H1 (cell line): ENCODE data around the gene EVA1C. TPM values are rescaled to one million over a fixed set of nuclear protein-coding genes. Genes with fewer than 3 reads are reported as not detected.
A peak's percentile ranks its signal among the peaks of the same experiment; 100 is the strongest.

Experiments
- CTCF ChIA-PET: fragments of 300-600 bp; sonication (Branson Sonifier 250); formaldehyde crosslinking; loops from one replicate; lab custom pipeline; 2021; ENCODE audit not compliant: partially characterized antibody; lab: Charles Lee
- POLR2A ChIA-PET: fragments of 300-600 bp; sonication (Branson Sonifier 250); formaldehyde crosslinking; loops from one replicate; lab custom pipeline; 2021; ENCODE audit warnings: inconsistent platforms; ENCODE audit not compliant: partially characterized antibody; lab: Charles Lee
- DNase-seq, 2 experiments: peaks; one replicate each; pipeline versions ENCODE4 v3.0.0 to v3.0.0-alpha.2; 2010 to 2022; ENCODE audit warnings: low spot score in 2 of 2, low read depth in 1 of 2, mixed read lengths in 1 of 2
- FAIRE-seq: peaks from 2 replicates; lab custom pipeline; 2011; peaks lifted over from hg19 to GRCh38; lab: Jason Lieb, UNC
- H2AFZ ChIP-seq: 2 replicates; pipeline ENCODE4 v1.8.1; 2012; ENCODE audit warnings: low read length, inconsistent platforms
- H2AK5ac ChIP-seq: 2 replicates; pipeline ENCODE4 v1.6.1; 2013; ENCODE audit warnings: low read depth, low read length
- H2BK120ac ChIP-seq: replicated peaks from 2 replicates; pipeline ENCODE3; 2013; ENCODE audit warnings: low read depth, low read length, inconsistent platforms
- H2BK12ac ChIP-seq: 2 replicates; pipeline ENCODE4 v1.6.1; 2013; ENCODE audit warnings: low read depth, low read length
- H2BK15ac ChIP-seq: 2 replicates; pipeline ENCODE4 v1.6.1; 2013; ENCODE audit warnings: low read length
- H2BK20ac ChIP-seq: 2 replicates; pipeline ENCODE4 v1.6.1; 2013; ENCODE audit warnings: low read length
- H2BK5ac ChIP-seq: 2 replicates; pipeline ENCODE4 v1.6.1; 2013; ENCODE audit warnings: low read depth, low read length
- H3K14ac ChIP-seq: 2 replicates; pipeline ENCODE4 v1.6.1; 2013; ENCODE audit warnings: inconsistent platforms; ENCODE audit not compliant: insufficient read length
- H3K18ac ChIP-seq: 2 replicates; pipeline ENCODE4 v1.6.1; 2013; ENCODE audit warnings: low read length; ENCODE audit errors: extremely low read depth
- H3K23ac ChIP-seq: 2 replicates; pipeline ENCODE4 v1.6.1; 2013; ENCODE audit warnings: inconsistent platforms; ENCODE audit not compliant: insufficient read length
- H3K23me2 ChIP-seq: 2 replicates; pipeline ENCODE4 v1.6.1; 2013; ENCODE audit warnings: low read depth, low read length
- H3K27ac ChIP-seq: 2 replicates; pipeline ENCODE4 v1.6.1; 2011; ENCODE audit warnings: low read depth, low read length, inconsistent platforms
- H3K27me3 ChIP-seq, 4 experiments: replicated peaks in 1 of 4; 1 replicate in 1 of 4; 2 replicates in 3 of 4; pipeline versions ENCODE4 v1.6.1 to v1.8.1; 2011 to 2013; ENCODE audit warnings: low read length in 3 of 4, mild to moderate bottlenecking in 3 of 4, inconsistent platforms in 2 of 4, mixed read lengths in 2 of 4, moderate library complexity in 1 of 4; ENCODE audit not compliant: control insufficient read depth in 3 of 4, insufficient read depth in 3 of 4; ENCODE audit errors: extremely low read depth in 1 of 4
- H3K36me3 ChIP-seq, 4 experiments: 2 replicates each; pipeline versions ENCODE4 v1.6.1 to v1.8.1; 2011 to 2013; ENCODE audit warnings: mild to moderate bottlenecking in 4 of 4, low read length in 3 of 4, moderate library complexity in 2 of 4, control low read depth in 1 of 4, inconsistent platforms in 1 of 4; ENCODE audit not compliant: insufficient read depth in 4 of 4, control insufficient read depth in 2 of 4
- H3K4ac ChIP-seq: replicated peaks from 2 replicates; pipeline ENCODE3; 2013; ENCODE audit warnings: low read length, low read depth, mixed read lengths, inconsistent platforms; ENCODE audit not compliant: insufficient read length
- H3K4me1 ChIP-seq, 4 experiments: replicated peaks in 1 of 4; 1 replicate in 1 of 4; 2 replicates in 3 of 4; pipeline versions ENCODE4 v1.6.1 to v1.8.1; 2011 to 2013; ENCODE audit warnings: low read length in 3 of 4, inconsistent platforms in 2 of 4, mixed read lengths in 1 of 4; ENCODE audit not compliant: insufficient read depth in 4 of 4, control insufficient read depth in 3 of 4
- H3K4me2 ChIP-seq, 2 experiments: 2 replicates each; pipeline versions ENCODE4 v1.6.1 to v1.8.1; 2011 to 2013; ENCODE audit warnings: low read depth in 2 of 2, low read length in 2 of 2, control low read depth in 1 of 2, inconsistent platforms in 1 of 2, mild to moderate bottlenecking in 1 of 2; ENCODE audit not compliant: insufficient read depth in 1 of 2
- H3K4me3 ChIP-seq, 4 experiments: fragments of 200-600, 300-600 bp in 1 of 4; sonication (generic), shearing (Covaris generic), sonication (Bioruptor Twin) in 1 of 4; 2 replicates each; pipeline versions ENCODE4 v1.5.1 to v1.8.1; 2011 to 2016; ENCODE audit warnings: low read length in 4 of 4, low read depth in 3 of 4, control low read depth in 2 of 4, inconsistent platforms in 2 of 4, mild to moderate bottlenecking in 2 of 4, mixed read lengths in 1 of 4, moderate library complexity in 1 of 4; ENCODE audit not compliant: insufficient read depth in 2 of 4; ENCODE audit errors: extremely low read depth in 1 of 4
- H3K56ac ChIP-seq: replicated peaks from 2 replicates; pipeline ENCODE3; 2013; ENCODE audit warnings: low read depth, mild to moderate bottlenecking, mixed read lengths, low read length, inconsistent platforms; ENCODE audit not compliant: insufficient read length
- H3K79me1 ChIP-seq: 2 replicates; pipeline ENCODE4 v1.6.1; 2013; ENCODE audit warnings: low read depth, low read length, control low read depth
- H3K79me2 ChIP-seq, 2 experiments: 2 replicates each; pipeline versions ENCODE4 v1.6.1 to v1.8.1; 2012 to 2013; ENCODE audit warnings: low read length in 2 of 2, mild to moderate bottlenecking in 2 of 2, inconsistent platforms in 1 of 2; ENCODE audit not compliant: insufficient read depth in 2 of 2, control insufficient read depth in 1 of 2
- H3K9ac ChIP-seq, 4 experiments: replicated peaks in 1 of 4; 1 replicate in 1 of 4; 2 replicates in 3 of 4; pipeline versions ENCODE4 v1.6.1 to v1.8.1; 2011 to 2013; ENCODE audit warnings: low read depth in 3 of 4, low read length in 3 of 4, control low read depth in 2 of 4, mild to moderate bottlenecking in 2 of 4, moderate library complexity in 2 of 4, inconsistent platforms in 1 of 4; ENCODE audit errors: extremely low read depth in 1 of 4
- H3K9me3 ChIP-seq, 2 experiments: 2 replicates each; pipeline versions ENCODE4 v1.6.1 to v1.8.1; 2012 to 2013; ENCODE audit warnings: mild to moderate bottlenecking in 2 of 2, moderate library complexity in 2 of 2, control low read depth in 1 of 2, inconsistent platforms in 1 of 2, low read depth in 1 of 2, low read length in 1 of 2, mixed read lengths in 1 of 2; ENCODE audit not compliant: insufficient read depth in 2 of 2
- H4K20me1 ChIP-seq, 2 experiments: replicated peaks in 1 of 2; 2 replicates each; pipeline versions ENCODE3 to v1.8.1; 2011 to 2013; ENCODE audit warnings: inconsistent platforms in 2 of 2, low read length in 2 of 2, mild to moderate bottlenecking in 1 of 2; ENCODE audit not compliant: insufficient read depth in 2 of 2, control insufficient read depth in 1 of 2
- H4K5ac ChIP-seq: 2 replicates; pipeline ENCODE4 v1.6.1; 2013; ENCODE audit warnings: low read length, low read depth, mixed read lengths, inconsistent platforms; ENCODE audit not compliant: insufficient read length
- H4K8ac ChIP-seq: 2 replicates; pipeline ENCODE4 v1.8.0; 2013; ENCODE audit warnings: mild to moderate bottlenecking, moderate library complexity, low read length, inconsistent platforms; ENCODE audit not compliant: insufficient read depth; ENCODE audit errors: extremely low read depth
- H4K91ac ChIP-seq: replicated peaks from 2 replicates; pipeline ENCODE3; 2013; ENCODE audit warnings: low read length, mixed read lengths, inconsistent platforms; ENCODE audit not compliant: insufficient read length
- GABPA ChIP-seq: IDR thresholded peaks from 2 replicates; pipeline ENCODE4 v1.6.1; 2011; ENCODE audit warnings: mild to moderate bottlenecking, low read length, moderate library complexity, borderline replicate concordance; ENCODE audit not compliant: insufficient read depth
- JUND ChIP-seq: IDR thresholded peaks from 2 replicates; pipeline ENCODE4 v1.6.1; 2011; ENCODE audit warnings: mild to moderate bottlenecking, improper control_type of control experiment, low read length
- MAFK ChIP-seq: IDR thresholded peaks from 2 replicates; pipeline ENCODE4 v1.6.1; 2012; ENCODE audit warnings: low read depth, mild to moderate bottlenecking, improper control_type of control experiment, low read length
- PHF8 ChIP-seq: fragments of 200-600 bp; sonication (generic); conservative IDR thresholded peaks from 2 replicates; pipeline ENCODE4 v1.7.1; 2012; ENCODE audit warnings: low read depth, mild to moderate bottlenecking, inconsistent platforms, low read length, moderate library complexity
- RAD21 ChIP-seq, 2 experiments: IDR thresholded peaks in 1 of 2; conservative IDR thresholded peaks in 1 of 2; 2 replicates each; pipeline ENCODE4 v1.6.1; 2011; ENCODE audit warnings: low read depth in 2 of 2, low read length in 2 of 2, improper control_type of control experiment in 1 of 2, inconsistent platforms in 1 of 2, mild to moderate bottlenecking in 1 of 2, moderate library complexity in 1 of 2
- RFX5 ChIP-seq: IDR thresholded peaks from 2 replicates; pipeline ENCODE4 v1.6.1; 2011; ENCODE audit warnings: low read depth, low read length, improper control_type of control experiment, borderline replicate concordance
- SAP30 ChIP-seq: fragments of 300-600 bp; sonication (generic); IDR thresholded peaks from 2 replicates; pipeline ENCODE4 v1.7.1; 2012; ENCODE audit warnings: low read length, moderate library complexity, mild to moderate bottlenecking, inconsistent platforms; ENCODE audit not compliant: insufficient read depth, insufficient replicate concordance
- SIN3A ChIP-seq, 2 experiments: IDR thresholded peaks in 1 of 2; conservative IDR thresholded peaks in 1 of 2; 2 replicates each; pipeline ENCODE4 v1.6.1; 2011 to 2012; ENCODE audit warnings: low read length in 2 of 2, improper control_type of control experiment in 1 of 2, low read depth in 1 of 2, mild to moderate bottlenecking in 1 of 2
- SIX5 ChIP-seq: IDR thresholded peaks from 2 replicates; pipeline ENCODE4 v1.6.1; 2011; ENCODE audit warnings: mild to moderate bottlenecking, low read depth, low read length
- TBP ChIP-seq: IDR thresholded peaks from 2 replicates; pipeline ENCODE4 v1.6.1; 2011; ENCODE audit warnings: low read depth, low read length, improper control_type of control experiment
- ZNF274 ChIP-seq: IDR thresholded peaks from 2 replicates; pipeline ENCODE4 v1.7.0; 2012; ENCODE audit warnings: low read length, borderline replicate concordance; ENCODE audit errors: extremely low read depth
- WGBS, 2 experiments: shearing (Covaris generic) in 1 of 2; methylation state at CpG; one replicate each; pipeline versions ENCODE4 v1.1.6 to v1.1.7; 2013 to 2015; ENCODE audit warnings: low lambda C conversion rate in 2 of 2, mixed read lengths in 2 of 2, inconsistent platforms in 1 of 2, low coverage in 1 of 2, missing lambda C conversion rate in 1 of 2; ENCODE audit not compliant: insufficient replicate concordance in 2 of 2, insufficient coverage in 1 of 2, insufficient read length in 1 of 2; ENCODE audit errors: extremely low coverage in 1 of 2, missing lambda C conversion rate in 1 of 2; 5-methylcytosine and 5-hydroxymethylcytosine counted together
- polyA plus RNA-seq, 7 experiments: library from polyadenylated mRNA; depleted of rRNA in 3 of 7; stranded (reverse) in 5 of 7; unstranded in 2 of 7; fragments of >200 nt in 5 of 7; fragments of 200-250 nt in 2 of 7; gene quantifications; 1 replicate in 5 of 7; 2 replicates in 1 of 7; 4 replicates in 1 of 7; pipeline versions ENCODE4 v1.2.1 to v1.2.3, GENCODE V29; 2011 to 2013; ENCODE audit warnings: missing spikeins in 2 of 7, mixed read lengths in 2 of 7
- total RNA-seq: library from RNA; stranded (reverse); fragmentation: NEBNext Ultra II Directional; extraction: Animal tissue kit (Norgen Biotek cat#: 25700); gene quantifications from 2 replicates; pipeline ENCODE4 v1.2.1, GENCODE V29; 2021

EVA1C gene
- total and polyA plus RNA-seq, 2 of the 8 experiments (the other 6 are each of a cell fraction or from before 2014, with no cell fraction given), result 2.6 to 3.6 TPM

GRCh38 chr21:32519945-32520874 lies 107.7 kb downstream of the EVA1C start:
- Histone ChIP-seq H2BK20ac (no peak overlapping the region), H3K27me3 (no peaks in the 10 kb centered on the region), H4K8ac (no peak overlapping the region), H3K56ac (no peak overlapping the region), H3K79me2 (no peaks in the 10 kb centered on the region), H4K91ac (no peak overlapping the region), H3K4me3 (no peak overlapping the region), H2BK15ac (peak overlapping the region; percentile 81; the same call in 1 of the 2 replicates), H3K4ac (no peak overlapping the region), H3K18ac (no peak overlapping the region), H3K79me1 (no peaks in the 10 kb centered on the region; the same call in 1 of the 2 replicates), H3K23me2 (no peaks in the 10 kb centered on the region; the same call in 1 of the 2 replicates), H2BK12ac (0 out of 2 replicates have a peak overlapping the region, but pooled peaks have one; percentile 75), H2AK5ac (no peak overlapping the region), H3K36me3 (no peaks in the 10 kb centered on the region), H4K5ac (no peak overlapping the region), H3K23ac (no peak overlapping the region), H2BK120ac (no peak overlapping the region), H2BK5ac (no peak overlapping the region; the same call in 1 of the 2 replicates), H3K4me1 (peaks cover 0 to 11% (median 3%) of the 10 kb centered on the region in 4 experiments; a peak in 3 of 7 replicates), H2AFZ (no peak overlapping the region), H3K14ac (no peak overlapping the region), H3K27ac (no peak overlapping the region), H4K20me1 (no peaks in the 10 kb centered on the region), H3K9ac (no peak overlapping the region), H3K9me3 (no peaks in the 10 kb centered on the region), H3K4me2 (no peak overlapping the region)
- ChIA-PET POLR2A (no interaction called here), CTCF (interaction anchor here (0.6 to 1.6 kb wide), 8 partner anchors 14 to 126 kb away, joined by 3 to 5 read pairs (median 4); no protein-coding TSS in a partner anchor)
- FAIRE-seq (no peak), DNase-seq (no peak)
- WGBS, 2 experiments, result 89% methylated on average over 12 of the region's 12 CpGs; no CpG with 5 or more reads in 1 of the 2 experiments
- TF ChIP-seq SIX5 (no peak), RFX5 (no peak), PHF8 (no peak), RAD21 (IDR thresholded peaks at IDR 0.05 in 1 of 2, conservative IDR thresholded peaks at IDR 0.05 in 1 of 2; ENCODE audit: low read depth in 2 of 2, low read length in 2 of 2) (no peak), JUND (no peak), TBP (no peak), GABPA (no peak), MAFK (no peak), ZNF274 (no peak), SAP30 (no peak), SIN3A (conservative IDR thresholded peaks at IDR 0.05 in 1 of 2, IDR thresholded peaks at IDR 0.05 in 1 of 2; ENCODE audit: low read depth in 1 of 2, low read length in 2 of 2) (no peak)
